HEK293 (cell line): Measurements from ENCODE around the gene SAMD11.

Source experiments
- GLI4 ChIP-seq: fragments of 450-650 bp; formaldehyde crosslinking; IDR thresholded peaks from 2 replicates; pipeline ENCODE4 v1.5.1; 2016; ENCODE audit warnings: missing biosample characterization, missing genetic modification characterization
- RBAK ChIP-seq: fragments of 450-650 bp; formaldehyde crosslinking; IDR thresholded peaks from 2 replicates; pipeline ENCODE4 v1.5.1; 2016; ENCODE audit warnings: missing biosample characterization, missing genetic modification characterization
- SP2 ChIP-seq: fragments of 450-650 bp; formaldehyde crosslinking; IDR thresholded peaks from 2 replicates; pipeline ENCODE4 v1.5.1; 2016; ENCODE audit warnings: missing biosample characterization, missing genetic modification characterization
- ZBTB20 ChIP-seq: fragments of 450-650 bp; formaldehyde crosslinking; IDR thresholded peaks from 2 replicates; pipeline ENCODE4 v1.5.1; 2016; ENCODE audit warnings: missing biosample characterization, missing genetic modification characterization
- ZEB2 ChIP-seq: fragments of 450-650 bp; formaldehyde crosslinking; IDR thresholded peaks from 2 replicates; pipeline ENCODE4 v1.5.1; 2016; ENCODE audit warnings: missing biosample characterization, missing genetic modification characterization
- ZNF112 ChIP-seq: fragments of 450-650 bp; formaldehyde crosslinking; IDR thresholded peaks from 2 replicates; pipeline ENCODE4 v1.5.0; 2017; ENCODE audit warnings: missing biosample characterization, missing genetic modification characterization
- ZNF16 ChIP-seq: fragments of 450-650 bp; formaldehyde crosslinking; IDR thresholded peaks from 2 replicates; pipeline ENCODE4 v1.5.1; 2016; ENCODE audit warnings: low read depth, missing biosample characterization, missing genetic modification characterization
- ZNF292 ChIP-seq: fragments of 450-650 bp; formaldehyde crosslinking; IDR thresholded peaks from 2 replicates; pipeline ENCODE4 v1.5.1; 2016; ENCODE audit warnings: low read depth, missing biosample characterization, missing genetic modification characterization, borderline replicate concordance
- ZNF341 ChIP-seq: fragments of 450-650 bp; formaldehyde crosslinking; IDR thresholded peaks from 2 replicates; pipeline ENCODE4; 2016; ENCODE audit warnings: low read depth, missing biosample characterization, missing genetic modification characterization
- ZNF501 ChIP-seq: fragments of 450-650 bp; formaldehyde crosslinking; IDR thresholded peaks from 2 replicates; pipeline ENCODE4 v1.5.1; 2016; ENCODE audit warnings: missing biosample characterization, missing genetic modification characterization
- ZNF548 ChIP-seq: fragments of 450-650 bp; formaldehyde crosslinking; IDR thresholded peaks from 2 replicates; pipeline ENCODE4 v1.5.1; 2016; ENCODE audit warnings: missing biosample characterization, missing genetic modification characterization
- ZNF629 ChIP-seq: fragments of 450-650 bp; formaldehyde crosslinking; IDR thresholded peaks from 2 replicates; pipeline ENCODE4 v1.5.1; 2017; ENCODE audit warnings: missing biosample characterization, missing genetic modification characterization
- ZNF701 ChIP-seq: fragments of 450-650 bp; formaldehyde crosslinking; IDR thresholded peaks from 2 replicates; pipeline ENCODE4 v1.5.1; 2016; ENCODE audit warnings: missing biosample characterization, missing genetic modification characterization
- ZNF792 ChIP-seq: fragments of 450-650 bp; formaldehyde crosslinking; IDR thresholded peaks from 2 replicates; pipeline ENCODE4 v1.5.1; 2016; ENCODE audit warnings: missing biosample characterization, missing genetic modification characterization
- ZNF837 ChIP-seq: fragments of 450-650 bp; formaldehyde crosslinking; IDR thresholded peaks from 2 replicates; pipeline ENCODE4 v1.5.1; 2016; ENCODE audit warnings: missing biosample characterization, missing genetic modification characterization
- TF ChIP-seq, protein P1 (sequence below): fragments of 450-650 bp; formaldehyde crosslinking; IDR thresholded peaks from 2 replicates; pipeline ENCODE4 v1.5.1; 2016; ENCODE audit warnings: missing biosample characterization, missing genetic modification characterization, borderline replicate concordance
- TF ChIP-seq, protein P2 (sequence below): fragments of 450-650 bp; formaldehyde crosslinking; optimal IDR thresholded peaks from 2 replicates; pipeline ENCODE3; 2016; ENCODE audit warnings: missing biosample characterization, mild to moderate bottlenecking, missing genetic modification characterization
- TF ChIP-seq, protein P3 (sequence below): fragments of 450-650 bp; formaldehyde crosslinking; IDR thresholded peaks from 2 replicates; pipeline ENCODE4 v1.5.1; 2016; ENCODE audit warnings: missing biosample characterization, missing genetic modification characterization
- TF ChIP-seq, protein P4 (sequence below): fragments of 450-650 bp; formaldehyde crosslinking; IDR thresholded peaks from 2 replicates; pipeline ENCODE4 v1.5.1; 2016; ENCODE audit warnings: missing biosample characterization, missing genetic modification characterization
- TF ChIP-seq, protein P5 (sequence below): fragments of 450-650 bp; formaldehyde crosslinking; IDR thresholded peaks from 2 replicates; pipeline ENCODE4 v1.5.1; 2016; ENCODE audit warnings: missing biosample characterization, missing genetic modification characterization
- TF ChIP-seq, protein P6 (sequence below): fragments of 450-650 bp; formaldehyde crosslinking; IDR thresholded peaks from 2 replicates; pipeline ENCODE4 v1.5.1; 2016; ENCODE audit warnings: missing biosample characterization, missing genetic modification characterization

The SAMD11 gene

DNA sequence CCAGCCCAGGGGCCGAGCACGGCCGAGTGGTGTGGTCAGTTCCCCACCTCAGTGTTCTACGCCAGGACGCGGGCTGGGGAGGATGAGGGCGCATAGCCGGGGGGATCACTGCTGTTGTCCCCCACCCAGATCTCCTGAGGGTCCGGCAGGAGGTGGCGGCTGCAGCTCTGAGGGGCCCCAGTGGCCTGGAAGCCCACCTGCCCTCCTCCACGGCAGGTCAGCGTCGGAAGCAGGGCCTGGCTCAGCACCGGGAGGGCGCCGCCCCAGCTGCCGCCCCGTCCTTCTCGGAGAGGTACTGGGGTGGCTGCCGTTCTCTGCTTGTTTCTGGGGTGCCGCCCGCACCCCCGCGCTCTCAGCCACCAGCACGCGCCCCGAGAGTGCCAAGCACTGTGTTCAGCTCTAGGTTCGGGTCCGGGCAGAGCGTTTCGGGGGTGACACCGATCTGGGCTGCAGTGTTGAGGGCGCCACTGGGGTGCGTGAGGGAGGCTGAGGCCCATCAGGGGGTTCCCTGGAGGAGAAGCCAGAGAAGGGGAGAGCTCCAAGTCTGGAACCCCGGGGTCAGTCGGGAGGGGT lies 17.4 kb downstream of the SAMD11 start (continued):
- TF ChIP-seq ZBTB20 (0 out of 2 replicates have a peak, but pooled peaks have one; percentile 50), GLI4 (no peak), ZNF548 (tag by site-specific recombination) (no peak), ZNF112 (tag by site-specific recombination) (no peak), ZNF16 (tag by site-specific recombination) (no peak), ZEB2 (tag by site-specific recombination) (peak; percentile 34), ZNF292 (tag by site-specific recombination) (no peak), ZNF341 (tag by site-specific recombination) (0 out of 2 replicates have a peak, but pooled peaks have one; percentile 4), ZNF501 (tag by site-specific recombination) (no peak), RBAK (no peak), ZNF701 (no peak), SP2 (tag by site-specific recombination) (no peak), ZNF792 (tag by site-specific recombination) (0 out of 2 replicates have a peak, but pooled peaks have one; percentile 20), ZNF629 (0 out of 2 replicates have a peak, but pooled peaks have one; percentile 13), ZNF837 (tag by site-specific recombination) (no peak)
- TF ChIP-seq, protein P1, sequence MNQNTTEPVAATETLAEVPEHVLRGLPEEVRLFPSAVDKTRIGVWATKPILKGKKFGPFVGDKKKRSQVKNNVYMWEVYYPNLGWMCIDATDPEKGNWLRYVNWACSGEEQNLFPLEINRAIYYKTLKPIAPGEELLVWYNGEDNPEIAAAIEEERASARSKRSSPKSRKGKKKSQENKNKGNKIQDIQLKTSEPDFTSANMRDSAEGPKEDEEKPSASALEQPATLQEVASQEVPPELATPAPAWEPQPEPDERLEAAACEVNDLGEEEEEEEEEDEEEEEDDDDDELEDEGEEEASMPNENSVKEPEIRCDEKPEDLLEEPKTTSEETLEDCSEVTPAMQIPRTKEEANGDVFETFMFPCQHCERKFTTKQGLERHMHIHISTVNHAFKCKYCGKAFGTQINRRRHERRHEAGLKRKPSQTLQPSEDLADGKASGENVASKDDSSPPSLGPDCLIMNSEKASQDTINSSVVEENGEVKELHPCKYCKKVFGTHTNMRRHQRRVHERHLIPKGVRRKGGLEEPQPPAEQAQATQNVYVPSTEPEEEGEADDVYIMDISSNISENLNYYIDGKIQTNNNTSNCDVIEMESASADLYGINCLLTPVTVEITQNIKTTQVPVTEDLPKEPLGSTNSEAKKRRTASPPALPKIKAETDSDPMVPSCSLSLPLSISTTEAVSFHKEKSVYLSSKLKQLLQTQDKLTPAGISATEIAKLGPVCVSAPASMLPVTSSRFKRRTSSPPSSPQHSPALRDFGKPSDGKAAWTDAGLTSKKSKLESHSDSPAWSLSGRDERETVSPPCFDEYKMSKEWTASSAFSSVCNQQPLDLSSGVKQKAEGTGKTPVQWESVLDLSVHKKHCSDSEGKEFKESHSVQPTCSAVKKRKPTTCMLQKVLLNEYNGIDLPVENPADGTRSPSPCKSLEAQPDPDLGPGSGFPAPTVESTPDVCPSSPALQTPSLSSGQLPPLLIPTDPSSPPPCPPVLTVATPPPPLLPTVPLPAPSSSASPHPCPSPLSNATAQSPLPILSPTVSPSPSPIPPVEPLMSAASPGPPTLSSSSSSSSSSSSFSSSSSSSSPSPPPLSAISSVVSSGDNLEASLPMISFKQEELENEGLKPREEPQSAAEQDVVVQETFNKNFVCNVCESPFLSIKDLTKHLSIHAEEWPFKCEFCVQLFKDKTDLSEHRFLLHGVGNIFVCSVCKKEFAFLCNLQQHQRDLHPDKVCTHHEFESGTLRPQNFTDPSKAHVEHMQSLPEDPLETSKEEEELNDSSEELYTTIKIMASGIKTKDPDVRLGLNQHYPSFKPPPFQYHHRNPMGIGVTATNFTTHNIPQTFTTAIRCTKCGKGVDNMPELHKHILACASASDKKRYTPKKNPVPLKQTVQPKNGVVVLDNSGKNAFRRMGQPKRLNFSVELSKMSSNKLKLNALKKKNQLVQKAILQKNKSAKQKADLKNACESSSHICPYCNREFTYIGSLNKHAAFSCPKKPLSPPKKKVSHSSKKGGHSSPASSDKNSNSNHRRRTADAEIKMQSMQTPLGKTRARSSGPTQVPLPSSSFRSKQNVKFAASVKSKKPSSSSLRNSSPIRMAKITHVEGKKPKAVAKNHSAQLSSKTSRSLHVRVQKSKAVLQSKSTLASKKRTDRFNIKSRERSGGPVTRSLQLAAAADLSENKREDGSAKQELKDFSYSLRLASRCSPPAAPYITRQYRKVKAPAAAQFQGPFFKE (tag by site-specific recombination), result 0 out of 2 replicates have a peak, but pooled peaks have one; percentile 29
- TF ChIP-seq, protein P2, sequence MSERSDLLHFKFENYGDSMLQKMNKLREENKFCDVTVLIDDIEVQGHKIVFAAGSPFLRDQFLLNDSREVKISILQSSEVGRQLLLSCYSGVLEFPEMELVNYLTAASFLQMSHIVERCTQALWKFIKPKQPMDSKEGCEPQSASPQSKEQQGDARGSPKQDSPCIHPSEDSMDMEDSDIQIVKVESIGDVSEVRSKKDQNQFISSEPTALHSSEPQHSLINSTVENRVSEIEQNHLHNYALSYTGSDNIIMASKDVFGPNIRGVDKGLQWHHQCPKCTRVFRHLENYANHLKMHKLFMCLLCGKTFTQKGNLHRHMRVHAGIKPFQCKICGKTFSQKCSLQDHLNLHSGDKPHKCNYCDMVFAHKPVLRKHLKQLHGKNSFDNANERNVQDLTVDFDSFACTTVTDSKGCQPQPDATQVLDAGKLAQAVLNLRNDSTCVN (tag by site-specific recombination), result peak; percentile 49
- TF ChIP-seq, protein P3, sequence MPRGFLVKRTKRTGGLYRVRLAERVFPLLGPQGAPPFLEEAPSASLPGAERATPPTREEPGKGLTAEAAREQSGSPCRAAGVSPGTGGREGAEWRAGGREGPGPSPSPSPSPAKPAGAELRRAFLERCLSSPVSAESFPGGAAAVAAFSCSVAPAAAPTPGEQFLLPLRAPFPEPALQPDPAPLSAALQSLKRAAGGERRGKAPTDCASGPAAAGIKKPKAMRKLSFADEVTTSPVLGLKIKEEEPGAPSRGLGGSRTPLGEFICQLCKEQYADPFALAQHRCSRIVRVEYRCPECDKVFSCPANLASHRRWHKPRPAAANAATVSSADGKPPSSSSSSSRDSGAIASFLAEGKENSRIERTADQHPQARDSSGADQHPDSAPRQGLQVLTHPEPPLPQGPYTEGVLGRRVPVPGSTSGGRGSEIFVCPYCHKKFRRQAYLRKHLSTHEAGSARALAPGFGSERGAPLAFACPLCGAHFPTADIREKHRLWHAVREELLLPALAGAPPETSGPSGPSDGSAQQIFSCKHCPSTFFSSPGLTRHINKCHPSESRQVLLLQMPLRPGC, result no peak
- TF ChIP-seq, protein P4, sequence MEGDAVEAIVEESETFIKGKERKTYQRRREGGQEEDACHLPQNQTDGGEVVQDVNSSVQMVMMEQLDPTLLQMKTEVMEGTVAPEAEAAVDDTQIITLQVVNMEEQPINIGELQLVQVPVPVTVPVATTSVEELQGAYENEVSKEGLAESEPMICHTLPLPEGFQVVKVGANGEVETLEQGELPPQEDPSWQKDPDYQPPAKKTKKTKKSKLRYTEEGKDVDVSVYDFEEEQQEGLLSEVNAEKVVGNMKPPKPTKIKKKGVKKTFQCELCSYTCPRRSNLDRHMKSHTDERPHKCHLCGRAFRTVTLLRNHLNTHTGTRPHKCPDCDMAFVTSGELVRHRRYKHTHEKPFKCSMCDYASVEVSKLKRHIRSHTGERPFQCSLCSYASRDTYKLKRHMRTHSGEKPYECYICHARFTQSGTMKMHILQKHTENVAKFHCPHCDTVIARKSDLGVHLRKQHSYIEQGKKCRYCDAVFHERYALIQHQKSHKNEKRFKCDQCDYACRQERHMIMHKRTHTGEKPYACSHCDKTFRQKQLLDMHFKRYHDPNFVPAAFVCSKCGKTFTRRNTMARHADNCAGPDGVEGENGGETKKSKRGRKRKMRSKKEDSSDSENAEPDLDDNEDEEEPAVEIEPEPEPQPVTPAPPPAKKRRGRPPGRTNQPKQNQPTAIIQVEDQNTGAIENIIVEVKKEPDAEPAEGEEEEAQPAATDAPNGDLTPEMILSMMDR (tag by site-specific recombination), result peak; percentile 64
- TF ChIP-seq, protein P5, sequence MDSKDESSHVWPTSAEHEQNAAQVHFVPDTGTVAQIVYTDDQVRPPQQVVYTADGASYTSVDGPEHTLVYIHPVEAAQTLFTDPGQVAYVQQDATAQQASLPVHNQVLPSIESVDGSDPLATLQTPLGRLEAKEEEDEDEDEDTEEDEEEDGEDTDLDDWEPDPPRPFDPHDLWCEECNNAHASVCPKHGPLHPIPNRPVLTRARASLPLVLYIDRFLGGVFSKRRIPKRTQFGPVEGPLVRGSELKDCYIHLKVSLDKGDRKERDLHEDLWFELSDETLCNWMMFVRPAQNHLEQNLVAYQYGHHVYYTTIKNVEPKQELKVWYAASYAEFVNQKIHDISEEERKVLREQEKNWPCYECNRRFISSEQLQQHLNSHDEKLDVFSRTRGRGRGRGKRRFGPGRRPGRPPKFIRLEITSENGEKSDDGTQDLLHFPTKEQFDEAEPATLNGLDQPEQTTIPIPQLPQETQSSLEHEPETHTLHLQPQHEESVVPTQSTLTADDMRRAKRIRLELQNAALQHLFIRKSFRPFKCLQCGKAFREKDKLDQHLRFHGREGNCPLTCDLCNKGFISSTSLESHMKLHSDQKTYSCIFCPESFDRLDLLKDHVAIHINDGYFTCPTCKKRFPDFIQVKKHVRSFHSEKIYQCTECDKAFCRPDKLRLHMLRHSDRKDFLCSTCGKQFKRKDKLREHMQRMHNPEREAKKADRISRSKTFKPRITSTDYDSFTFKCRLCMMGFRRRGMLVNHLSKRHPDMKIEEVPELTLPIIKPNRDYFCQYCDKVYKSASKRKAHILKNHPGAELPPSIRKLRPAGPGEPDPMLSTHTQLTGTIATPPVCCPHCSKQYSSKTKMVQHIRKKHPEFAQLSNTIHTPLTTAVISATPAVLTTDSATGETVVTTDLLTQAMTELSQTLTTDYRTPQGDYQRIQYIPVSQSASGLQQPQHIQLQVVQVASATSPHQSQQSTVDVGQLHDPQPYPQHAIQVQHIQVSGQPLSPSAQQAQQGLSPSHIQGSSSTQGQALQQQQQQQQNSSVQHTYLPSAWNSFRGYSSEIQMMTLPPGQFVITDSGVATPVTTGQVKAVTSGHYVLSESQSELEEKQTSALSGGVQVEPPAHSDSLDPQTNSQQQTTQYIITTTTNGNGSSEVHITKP (tag by site-specific recombination), result 0 out of 2 replicates have a peak, but pooled peaks have one; percentile 3
- TF ChIP-seq, protein P6, sequence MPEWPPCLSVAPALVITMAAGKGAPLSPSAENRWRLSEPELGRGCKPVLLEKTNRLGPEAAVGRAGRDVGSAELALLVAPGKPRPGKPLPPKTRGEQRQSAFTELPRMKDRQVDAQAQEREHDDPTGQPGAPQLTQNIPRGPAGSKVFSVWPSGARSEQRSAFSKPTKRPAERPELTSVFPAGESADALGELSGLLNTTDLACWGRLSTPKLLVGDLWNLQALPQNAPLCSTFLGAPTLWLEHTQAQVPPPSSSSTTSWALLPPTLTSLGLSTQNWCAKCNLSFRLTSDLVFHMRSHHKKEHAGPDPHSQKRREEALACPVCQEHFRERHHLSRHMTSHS, result no peak
